ENCODE measurements around the gene ZNF382.

ZNF382 gene

DNA sequence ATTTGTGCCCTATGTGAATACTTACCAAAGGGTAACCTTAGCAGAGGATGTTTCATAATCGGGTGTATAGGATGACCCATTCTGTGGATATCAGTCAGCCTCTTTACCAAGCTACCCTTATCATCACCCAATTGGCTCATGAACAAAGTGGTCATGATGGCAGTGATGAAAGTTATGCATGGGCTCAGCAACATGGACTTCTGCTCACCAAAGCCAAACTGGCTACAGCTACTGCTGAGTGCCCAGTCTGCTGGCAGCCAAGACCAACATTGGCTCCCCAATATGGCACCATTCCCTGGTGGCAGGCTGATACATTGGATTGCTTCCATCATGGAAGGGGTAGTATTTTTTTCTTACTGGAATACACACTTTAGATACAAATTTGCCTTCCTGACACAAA, 67.3 kb downstream of the ZNF382 start:
- no peak for DNase-seq (ENCODE audit: extremely low spot score, insufficient read length, low read depth)
- FAIRE-seq = no peak

DNA sequence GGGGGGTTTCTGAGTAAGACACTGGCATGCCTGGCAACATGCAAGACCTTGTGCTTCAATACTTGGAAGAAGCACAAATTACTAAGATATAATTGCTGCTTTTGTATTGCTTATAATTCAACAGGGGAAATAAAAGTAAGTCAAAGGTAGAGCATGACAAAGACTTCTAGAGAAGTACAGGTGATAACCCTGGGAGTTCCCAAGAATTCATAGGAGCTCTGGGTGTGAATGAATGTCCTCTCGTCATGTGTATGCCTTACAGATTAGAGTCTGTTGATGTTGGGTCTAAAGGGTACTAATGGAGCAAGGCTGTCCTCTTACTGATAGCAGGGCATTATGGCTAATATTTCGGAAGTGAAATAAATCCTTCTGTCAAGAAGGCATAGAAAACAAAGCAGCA, 69.1 kb downstream of the ZNF382 start:
- FAIRE-seq (no peak), DNase-seq (ENCODE audit: extremely low spot score, insufficient read length, low read depth) (no peak)

DNA sequence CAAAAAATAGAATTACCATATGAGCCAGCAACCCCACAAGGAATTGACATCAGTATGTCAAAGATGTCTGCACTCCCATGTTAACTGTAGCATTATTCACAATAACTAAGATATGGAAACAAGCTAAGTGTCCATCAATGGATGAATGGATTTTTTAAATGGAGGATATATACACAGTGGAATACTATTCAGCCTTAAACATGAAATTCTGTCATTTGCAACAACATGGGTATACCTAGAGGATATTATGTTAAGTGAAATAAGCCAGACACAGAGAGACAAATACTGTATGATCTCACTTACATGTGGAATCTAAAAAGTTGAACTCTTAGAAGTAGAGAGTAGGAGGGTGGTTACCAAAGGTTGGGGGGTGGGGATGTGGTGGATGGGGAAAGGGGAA, 74.3 kb downstream of the ZNF382 start:
- FAIRE-seq (no peak), DNase-seq (ENCODE audit: extremely low spot score, insufficient read length, low read depth) (no peak)
